H1 (cell line): Measurements from ENCODE around the gene MDFIC. TPM values are rescaled to one million over a fixed set of nuclear protein-coding genes. Genes with fewer than 3 reads are reported as not detected.

Source experiments
- CTCF ChIA-PET: fragments of 300-600 bp; sonication (Branson Sonifier 250); formaldehyde crosslinking; loops from one replicate; lab custom pipeline; 2021; ENCODE audit not compliant: partially characterized antibody; lab: Charles Lee
- POLR2A ChIA-PET: fragments of 300-600 bp; sonication (Branson Sonifier 250); formaldehyde crosslinking; loops from one replicate; lab custom pipeline; 2021; ENCODE audit warnings: inconsistent platforms; ENCODE audit not compliant: partially characterized antibody; lab: Charles Lee
- DNase-seq, 2 experiments: peaks; one replicate each; pipeline versions ENCODE4 v3.0.0 to v3.0.0-alpha.2; 2010 to 2022; ENCODE audit warnings: low spot score in 2 of 2, low read depth in 1 of 2, mixed read lengths in 1 of 2
- FAIRE-seq: peaks from 2 replicates; lab custom pipeline; 2011; peaks lifted over from hg19 to GRCh38; lab: Jason Lieb, UNC
- H2AFZ ChIP-seq: 2 replicates; pipeline ENCODE4 v1.8.1; 2012; ENCODE audit warnings: low read length, inconsistent platforms
- H2AK5ac ChIP-seq: 2 replicates; pipeline ENCODE4 v1.6.1; 2013; ENCODE audit warnings: low read depth, low read length
- H2BK120ac ChIP-seq: replicated peaks from 2 replicates; pipeline ENCODE3; 2013; ENCODE audit warnings: low read depth, low read length, inconsistent platforms
- H2BK12ac ChIP-seq: 2 replicates; pipeline ENCODE4 v1.6.1; 2013; ENCODE audit warnings: low read depth, low read length
- H2BK15ac ChIP-seq: 2 replicates; pipeline ENCODE4 v1.6.1; 2013; ENCODE audit warnings: low read length
- H2BK20ac ChIP-seq: 2 replicates; pipeline ENCODE4 v1.6.1; 2013; ENCODE audit warnings: low read length
- H2BK5ac ChIP-seq: 2 replicates; pipeline ENCODE4 v1.6.1; 2013; ENCODE audit warnings: low read depth, low read length
- H3K14ac ChIP-seq: 2 replicates; pipeline ENCODE4 v1.6.1; 2013; ENCODE audit warnings: inconsistent platforms; ENCODE audit not compliant: insufficient read length
- H3K18ac ChIP-seq: 2 replicates; pipeline ENCODE4 v1.6.1; 2013; ENCODE audit warnings: low read length; ENCODE audit errors: extremely low read depth
- H3K23ac ChIP-seq: 2 replicates; pipeline ENCODE4 v1.6.1; 2013; ENCODE audit warnings: inconsistent platforms; ENCODE audit not compliant: insufficient read length
- H3K23me2 ChIP-seq: 2 replicates; pipeline ENCODE4 v1.6.1; 2013; ENCODE audit warnings: low read depth, low read length
- H3K27ac ChIP-seq: 2 replicates; pipeline ENCODE4 v1.6.1; 2011; ENCODE audit warnings: low read depth, low read length, inconsistent platforms
- H3K27me3 ChIP-seq, 4 experiments: replicated peaks in 1 of 4; 1 replicate in 1 of 4; 2 replicates in 3 of 4; pipeline versions ENCODE4 v1.6.1 to v1.8.1; 2011 to 2013; ENCODE audit warnings: low read length in 3 of 4, mild to moderate bottlenecking in 3 of 4, inconsistent platforms in 2 of 4, mixed read lengths in 2 of 4, moderate library complexity in 1 of 4; ENCODE audit not compliant: control insufficient read depth in 3 of 4, insufficient read depth in 3 of 4; ENCODE audit errors: extremely low read depth in 1 of 4
- H3K36me3 ChIP-seq, 4 experiments: 2 replicates each; pipeline versions ENCODE4 v1.6.1 to v1.8.1; 2011 to 2013; ENCODE audit warnings: mild to moderate bottlenecking in 4 of 4, low read length in 3 of 4, moderate library complexity in 2 of 4, control low read depth in 1 of 4, inconsistent platforms in 1 of 4; ENCODE audit not compliant: insufficient read depth in 4 of 4, control insufficient read depth in 2 of 4
- H3K4ac ChIP-seq: replicated peaks from 2 replicates; pipeline ENCODE3; 2013; ENCODE audit warnings: low read length, low read depth, mixed read lengths, inconsistent platforms; ENCODE audit not compliant: insufficient read length
- H3K4me1 ChIP-seq, 4 experiments: replicated peaks in 1 of 4; 1 replicate in 1 of 4; 2 replicates in 3 of 4; pipeline versions ENCODE4 v1.6.1 to v1.8.1; 2011 to 2013; ENCODE audit warnings: low read length in 3 of 4, inconsistent platforms in 2 of 4, mixed read lengths in 1 of 4; ENCODE audit not compliant: insufficient read depth in 4 of 4, control insufficient read depth in 3 of 4
- H3K4me2 ChIP-seq, 2 experiments: 2 replicates each; pipeline versions ENCODE4 v1.6.1 to v1.8.1; 2011 to 2013; ENCODE audit warnings: low read depth in 2 of 2, low read length in 2 of 2, control low read depth in 1 of 2, inconsistent platforms in 1 of 2, mild to moderate bottlenecking in 1 of 2; ENCODE audit not compliant: insufficient read depth in 1 of 2
- H3K4me3 ChIP-seq, 4 experiments: fragments of 200-600, 300-600 bp in 1 of 4; sonication (generic), shearing (Covaris generic), sonication (Bioruptor Twin) in 1 of 4; 2 replicates each; pipeline versions ENCODE4 v1.5.1 to v1.8.1; 2011 to 2016; ENCODE audit warnings: low read length in 4 of 4, low read depth in 3 of 4, control low read depth in 2 of 4, inconsistent platforms in 2 of 4, mild to moderate bottlenecking in 2 of 4, mixed read lengths in 1 of 4, moderate library complexity in 1 of 4; ENCODE audit not compliant: insufficient read depth in 2 of 4; ENCODE audit errors: extremely low read depth in 1 of 4
- H3K56ac ChIP-seq: replicated peaks from 2 replicates; pipeline ENCODE3; 2013; ENCODE audit warnings: low read depth, mild to moderate bottlenecking, mixed read lengths, low read length, inconsistent platforms; ENCODE audit not compliant: insufficient read length
- H3K79me1 ChIP-seq: 2 replicates; pipeline ENCODE4 v1.6.1; 2013; ENCODE audit warnings: low read depth, low read length, control low read depth
- H3K79me2 ChIP-seq, 2 experiments: 2 replicates each; pipeline versions ENCODE4 v1.6.1 to v1.8.1; 2012 to 2013; ENCODE audit warnings: low read length in 2 of 2, mild to moderate bottlenecking in 2 of 2, inconsistent platforms in 1 of 2; ENCODE audit not compliant: insufficient read depth in 2 of 2, control insufficient read depth in 1 of 2
- H3K9ac ChIP-seq, 4 experiments: replicated peaks in 1 of 4; 1 replicate in 1 of 4; 2 replicates in 3 of 4; pipeline versions ENCODE4 v1.6.1 to v1.8.1; 2011 to 2013; ENCODE audit warnings: low read depth in 3 of 4, low read length in 3 of 4, control low read depth in 2 of 4, mild to moderate bottlenecking in 2 of 4, moderate library complexity in 2 of 4, inconsistent platforms in 1 of 4; ENCODE audit errors: extremely low read depth in 1 of 4
- H3K9me3 ChIP-seq, 2 experiments: 2 replicates each; pipeline versions ENCODE4 v1.6.1 to v1.8.1; 2012 to 2013; ENCODE audit warnings: mild to moderate bottlenecking in 2 of 2, moderate library complexity in 2 of 2, control low read depth in 1 of 2, inconsistent platforms in 1 of 2, low read depth in 1 of 2, low read length in 1 of 2, mixed read lengths in 1 of 2; ENCODE audit not compliant: insufficient read depth in 2 of 2
- H4K20me1 ChIP-seq, 2 experiments: replicated peaks in 1 of 2; 2 replicates each; pipeline versions ENCODE3 to v1.8.1; 2011 to 2013; ENCODE audit warnings: inconsistent platforms in 2 of 2, low read length in 2 of 2, mild to moderate bottlenecking in 1 of 2; ENCODE audit not compliant: insufficient read depth in 2 of 2, control insufficient read depth in 1 of 2
- H4K5ac ChIP-seq: 2 replicates; pipeline ENCODE4 v1.6.1; 2013; ENCODE audit warnings: low read length, low read depth, mixed read lengths, inconsistent platforms; ENCODE audit not compliant: insufficient read length
- H4K8ac ChIP-seq: 2 replicates; pipeline ENCODE4 v1.8.0; 2013; ENCODE audit warnings: mild to moderate bottlenecking, moderate library complexity, low read length, inconsistent platforms; ENCODE audit not compliant: insufficient read depth; ENCODE audit errors: extremely low read depth
- H4K91ac ChIP-seq: replicated peaks from 2 replicates; pipeline ENCODE3; 2013; ENCODE audit warnings: low read length, mixed read lengths, inconsistent platforms; ENCODE audit not compliant: insufficient read length
- BRCA1 ChIP-seq: IDR thresholded peaks from 2 replicates; pipeline ENCODE4 v1.6.1; 2012; ENCODE audit warnings: low read depth, low read length, improper control_type of control experiment
- EP300 ChIP-seq, 2 experiments: IDR thresholded peaks; 1 replicate in 1 of 2; 2 replicates in 1 of 2; pipeline ENCODE4 v1.6.1; 2011 to 2012; ENCODE audit warnings: low read depth in 2 of 2, low read length in 2 of 2, mild to moderate bottlenecking in 2 of 2, borderline replicate concordance in 1 of 2, inconsistent platforms in 1 of 2, moderate library complexity in 1 of 2
- EZH2 ChIP-seq: fragments of 200-600 bp; sonication (generic); IDR thresholded peaks from 2 replicates; pipeline ENCODE4 v1.7.1; 2012; ENCODE audit warnings: low read depth, mild to moderate bottlenecking, moderate library complexity, low read length, inconsistent platforms; ENCODE audit not compliant: severe bottlenecking
- HDAC2 ChIP-seq, 2 experiments: fragments of 300-600 bp in 1 of 2; sonication (generic) in 1 of 2; IDR thresholded peaks; 2 replicates each; pipeline ENCODE4 v1.6.1; 2011 to 2012; ENCODE audit warnings: low read depth in 2 of 2, low read length in 2 of 2, mild to moderate bottlenecking in 2 of 2, moderate library complexity in 2 of 2, borderline replicate concordance in 1 of 2, inconsistent platforms in 1 of 2
- KDM4A ChIP-seq: IDR thresholded peaks from one replicate; pipeline ENCODE4 v1.7.1; 2012; ENCODE audit warnings: low read depth, mild to moderate bottlenecking, moderate library complexity, low read length, inconsistent platforms; ENCODE audit not compliant: severe bottlenecking
- MAX ChIP-seq: IDR thresholded peaks from 2 replicates; pipeline ENCODE4 v1.6.1; 2012; ENCODE audit warnings: inconsistent platforms
- NANOG ChIP-seq: IDR thresholded peaks from 2 replicates; pipeline ENCODE4 v1.6.1; 2011; ENCODE audit warnings: low read length, low read depth, mild to moderate bottlenecking, inconsistent platforms; ENCODE audit not compliant: insufficient read depth, poor library complexity, severe bottlenecking
- NRF1 ChIP-seq: IDR thresholded peaks from 2 replicates; pipeline ENCODE4 v1.6.1; 2011; ENCODE audit warnings: mild to moderate bottlenecking, low read depth, low read length, improper control_type of control experiment
- POLR2AphosphoS5 ChIP-seq: IDR thresholded peaks from 2 replicates; pipeline ENCODE4 v1.6.1; 2011; ENCODE audit warnings: low read depth, low read length
- RFX5 ChIP-seq: IDR thresholded peaks from 2 replicates; pipeline ENCODE4 v1.6.1; 2011; ENCODE audit warnings: low read depth, low read length, improper control_type of control experiment, borderline replicate concordance
- SIX5 ChIP-seq: IDR thresholded peaks from 2 replicates; pipeline ENCODE4 v1.6.1; 2011; ENCODE audit warnings: mild to moderate bottlenecking, low read depth, low read length
- SP4 ChIP-seq: IDR thresholded peaks from 2 replicates; pipeline ENCODE4 v1.6.1; 2012; ENCODE audit warnings: low read length, inconsistent platforms
- SRF ChIP-seq: IDR thresholded peaks from 2 replicates; pipeline ENCODE4 v1.6.1; 2011; ENCODE audit warnings: mild to moderate bottlenecking, low read depth, low read length, moderate library complexity
- WGBS, 2 experiments: shearing (Covaris generic) in 1 of 2; methylation state at CpG; one replicate each; pipeline versions ENCODE4 v1.1.6 to v1.1.7; 2013 to 2015; ENCODE audit warnings: low lambda C conversion rate in 2 of 2, mixed read lengths in 2 of 2, inconsistent platforms in 1 of 2, low coverage in 1 of 2, missing lambda C conversion rate in 1 of 2; ENCODE audit not compliant: insufficient replicate concordance in 2 of 2, insufficient coverage in 1 of 2, insufficient read length in 1 of 2; ENCODE audit errors: extremely low coverage in 1 of 2, missing lambda C conversion rate in 1 of 2; 5-methylcytosine and 5-hydroxymethylcytosine counted together
- polyA plus RNA-seq, 7 experiments: library from polyadenylated mRNA; depleted of rRNA in 3 of 7; stranded (reverse) in 5 of 7; unstranded in 2 of 7; fragments of >200 nt in 5 of 7; fragments of 200-250 nt in 2 of 7; gene quantifications; 1 replicate in 5 of 7; 2 replicates in 1 of 7; 4 replicates in 1 of 7; pipeline versions ENCODE4 v1.2.1 to v1.2.3, GENCODE V29; 2011 to 2013; ENCODE audit warnings: missing spikeins in 2 of 7, mixed read lengths in 2 of 7
- total RNA-seq: library from RNA; stranded (reverse); fragmentation: NEBNext Ultra II Directional; extraction: Animal tissue kit (Norgen Biotek cat#: 25700); gene quantifications from 2 replicates; pipeline ENCODE4 v1.2.1, GENCODE V29; 2021

MDFIC gene
- total and polyA plus RNA-seq, 2 of the 8 experiments (the other 6 are each of a cell fraction or from before 2014, with no cell fraction given), result 2.3 to 11.4 TPM

GRCh38 chr7:114970308-114970707 is 48.4 kb downstream of the MDFIC start:
- no peak overlapping the region for H3K14ac ChIP-seq
- FAIRE-seq, result no peak
- no peaks in the 10 kb centered on the region for H3K79me2 ChIP-seq
- no peak overlapping the region for H4K91ac ChIP-seq
- H2BK120ac ChIP-seq, result no peak overlapping the region
- no peaks in the 10 kb centered on the region for H3K36me3 ChIP-seq
- H2AK5ac ChIP-seq, result no peak overlapping the region
- no peak overlapping the region for H2AFZ ChIP-seq
- 94% methylated on average over 3 of the region's 3 CpGs; no CpG with 5 or more reads in 1 of the 2 experiments for WGBS, 2 experiments
- H2BK20ac ChIP-seq, result no peak overlapping the region
- no peak overlapping the region for H3K56ac ChIP-seq
- no peaks in the 10 kb centered on the region; the same call in 1 of the 2 replicates for H3K23me2 ChIP-seq
- no peak overlapping the region for H4K5ac ChIP-seq
- H2BK5ac ChIP-seq, result no peak overlapping the region
- POLR2A ChIA-PET, result no interaction called here
- H3K79me1 ChIP-seq, result no peaks in the 10 kb centered on the region
- H2BK12ac ChIP-seq, result no peak overlapping the region
- no peaks in the 10 kb centered on the region for H3K9me3 ChIP-seq
- H3K27ac ChIP-seq, result no peak overlapping the region
- CTCF ChIA-PET, result interaction anchor here (0.9 kb wide), 1 partner anchor 259 kb away, joined by 4 read pairs; no protein-coding TSS in a partner anchor
- peaks cover 0 to 5% (median 3%) of the 10 kb centered on the region in 4 experiments; a peak in 4 of 7 replicates for H3K4me1 ChIP-seq
- H3K23ac ChIP-seq, result no peak overlapping the region
- H3K4me2 ChIP-seq, result no peak overlapping the region
- H4K20me1 ChIP-seq, result no peaks in the 10 kb centered on the region
- no peak overlapping the region for H3K9ac ChIP-seq
- no peak overlapping the region for H3K4ac ChIP-seq
- DNase-seq, result no peak
- no peak overlapping the region for H4K8ac ChIP-seq
- no peak overlapping the region for H2BK15ac ChIP-seq
- H3K27me3 ChIP-seq, result no peaks in the 10 kb centered on the region
- H3K4me3 ChIP-seq, result no peak overlapping the region
- no peak overlapping the region for H3K18ac ChIP-seq
- TF ChIP-seq NRF1 (no peak), SIX5 (no peak), EP300 (IDR thresholded peaks at IDR 0.05; ENCODE audit: borderline replicate concordance in 1 of 2, low read depth in 2 of 2, low read length in 2 of 2) (no peak), SP4 (no peak), POLR2AphosphoS5 (no peak), SRF (no peak), KDM4A (no peak), MAX (no peak), BRCA1 (no peak), NANOG (no peak), RFX5 (no peak), EZH2 (no peak), HDAC2 (IDR thresholded peaks at IDR 0.05; ENCODE audit: borderline replicate concordance in 1 of 2, low read depth in 2 of 2, low read length in 2 of 2) (no peak)
